Heart left ventricle (tissue), 16 donors: ENCODE measurements around the gene SIGLEC8. TPM values are rescaled to one million over a fixed set of nuclear protein-coding genes. Genes with fewer than 3 reads are reported as not detected.
"Not testable (repeated sequence)": the region's sequence is repeated elsewhere in the genome, so short reads cannot be mapped to it uniquely, and the experiment has no call there.

Source experiments
- ATAC-seq, 4 donors: fragments of 200-7000 bp; cut with Tn5 transposase; one replicate each; pipeline ENCODE4 v1.9.1; 2020 to 2022; ENCODE audit warnings: moderate library complexity in 4 of 4, mild to moderate bottlenecking in 3 of 4, moderate number of reproducible peaks in 1 of 4
- DNase-seq, 5 donors: peaks; one replicate each; pipeline ENCODE4 v3.0.0-alpha.2; 2020
- H3K27ac ChIP-seq, 12 donors: fragments of 200-600 bp; sonication (generic) in 4 of 12; one replicate each; pipeline versions ENCODE4 v1.5.0 to v1.8.0; 2016 to 2022; ENCODE audit warnings: mild to moderate bottlenecking in 2 of 12
- H3K27me3 ChIP-seq, 9 donors: fragments of 200-600 bp; sonication (generic) in 2 of 9; one replicate each; pipeline versions ENCODE4 v1.5.1 to v1.8.0; 2016 to 2022; ENCODE audit warnings: mild to moderate bottlenecking in 3 of 9
- H3K36me3 ChIP-seq, 9 donors: fragments of 200-600 bp; sonication (generic) in 2 of 9; one replicate each; pipeline versions ENCODE4 v1.5.0 to v1.8.0; 2018 to 2022; ENCODE audit warnings: mild to moderate bottlenecking in 2 of 9
- H3K4me1 ChIP-seq, 12 donors: fragments of 200-600 bp; sonication (generic) in 4 of 12; one replicate each; pipeline versions ENCODE4 v1.5.0 to v1.8.0; 2016 to 2022; ENCODE audit warnings: mild to moderate bottlenecking in 3 of 12
- H3K4me3 ChIP-seq, 12 donors: fragments of 200-600 bp; sonication (generic) in 4 of 12; one replicate each; pipeline versions ENCODE4 v1.5.0 to v1.8.0; 2017 to 2022; ENCODE audit warnings: mild to moderate bottlenecking in 9 of 12, moderate library complexity in 4 of 12
- H3K9me3 ChIP-seq, 12 donors: fragments of 200-600 bp; sonication (generic) in 4 of 12; one replicate each; pipeline versions ENCODE4 v1.5.0 to v1.8.0; 2016 to 2022; ENCODE audit warnings: mild to moderate bottlenecking in 1 of 12
- CTCF ChIP-seq, 12 donors: fragments of 200-600 bp; sonication (generic) in 4 of 12; IDR thresholded peaks; one replicate each; pipeline versions ENCODE4 v1.5.0 to v1.8.0; 2018 to 2022; ENCODE audit warnings: antibody characterized with exemption in 12 of 12, mild to moderate bottlenecking in 5 of 12
- POLR2A ChIP-seq, 2 donors: fragments of 450-650 bp; IDR thresholded peaks; one replicate each; pipeline ENCODE4 v1.6.1; 2017; ENCODE audit warnings: antibody characterized with exemption in 2 of 2, mild to moderate bottlenecking in 2 of 2, moderate library complexity in 2 of 2
- WGBS, 4 donors: extraction: QIAGEN DNeasy Blood & Tissue Kit in 2 of 4; methylation state at CpG; one replicate each; pipeline versions ENCODE4 v1.1.5 to v1.1.7; 2013 to 2018; 5-methylcytosine and 5-hydroxymethylcytosine counted together
- intact Hi-C, 10 donors: fragments of 100-400 bp; cut with DNase I; formaldehyde crosslinking; loops; one replicate each; pipeline versions ENCODE4 v1.11.1 to v1.14.2; 2022
- polyA plus RNA-seq, 2 donors: library from polyadenylated mRNA; stranded (reverse); fragments of 200-250 nt; gene quantifications; one replicate each; pipeline ENCODE4 v1.2.3, GENCODE V29; 2013
- total RNA-seq, 9 donors: library from RNA; depleted of rRNA in 2 of 9; stranded (reverse); fragments of >200 nt in 2 of 9; fragmentation: NEBNext Ultra II Directional in 3 of 9; extraction: Animal tissue kit (Norgen Biotek cat#: 25700) in 3 of 9; gene quantifications; one replicate each; pipeline versions ENCODE4 v1.1.0 to v1.2.4, GENCODE V29; 2016 to 2023
- donor health status: ischemic (EF 13 %, LVEDD 7.1; RV severe dilation, severe dysfunction).
- donor health status: healthy with polysubstance abuse.
- donor health status: DM: no; HTN: yes; CAD: no.
- donor health status: DM: no; HTN: no; CAD: no.
- donor health status: ischemic (EF 25% LVEDD 6.9; RV normal size, moderate dysfunction).
- donor health status: ischemic (EF 25% LVEDD 5.7; RV mildly dilated, moderate dysfunction).
- donor health status: healthy.
- donor health status: DM: yes; HTN: yes; CAD: no.
- donor health status: ischemic (EF 35%, LVEDD 5.7; RV mildly dilated, moderate dysfunction).
- donor health status: nonischemic (EF 11% LVEDD 7.7; RV severe dilation, severe dysfunction).
- donor health status: DM: yes; HTN: yes; CAD: no.
- donor health status: PGD.
- donor health status: ischemic (EF 29% LVEDD 5.4; RV normal size, mild dysfunction).
- donor health status: nonischemic (EF 23%, LVEDD 6.1; RV moderate dilation, normal function).

Gene SIGLEC8
- total and polyA plus RNA-seq, 11 donors, result 0.12 to 0.48 TPM; not detected in 9

- ATAC-seq (no peak), DNase-seq (no peak)
- Histone ChIP-seq H3K27ac (no peak overlapping the region), H3K36me3 (no peaks in the 10 kb centered on the region), H3K4me3 (peak overlapping the region in 1 of 12 donors; percentile 16), H3K27me3 (peaks cover 0 to 17% (median 10%) of the 10 kb centered on the region in 9 donors), H3K4me1 (peaks cover 0 to 25% (median 0%) of the 10 kb centered on the region in 12 donors), H3K9me3 (no peaks in the 10 kb centered on the region)
- 11 to 19% (median 15%) methylated on average over 22 to 39 of the region's 39 CpGs for WGBS, 4 donors
- no peak for TF ChIP-seq CTCF (IDR thresholded peaks at IDR 0.05)
- TF ChIP-seq POLR2A (IDR thresholded peaks at IDR 0.05), result no peak
- intact Hi-C loops, result no loop called here
Observed at GRCh38 chr19:51421229-51422052, 36.8 kb downstream of the SIGLEC8 start.

- WGBS, 4 donors, result 83 to 90% (median 86%) methylated on average over 11 of the region's 11 CpGs
- DNase-seq, ATAC-seq, intact Hi-C loops, H3K27ac ChIP-seq, H3K4me3 ChIP-seq, H3K9me3 ChIP-seq, H3K36me3 ChIP-seq: not testable (repeated sequence)
- H3K27me3 ChIP-seq, result peaks cover 0 to 20% (median 10%) of the 10 kb centered on the region in 9 donors
- peaks cover 0 to 25% (median 0%) of the 10 kb centered on the region in 12 donors for H3K4me1 ChIP-seq
Observed at GRCh38 chr19:51420511-51420910, 37.7 kb downstream of the SIGLEC8 start.

GRCh38 chr19:51418707-51419106 lies 39.5 kb downstream of the SIGLEC8 start:
- 83 to 89% (median 86%) methylated on average over 2 of the region's 2 CpGs for WGBS, 4 donors
- peaks cover 0 to 24% (median 10%) of the 10 kb centered on the region in 9 donors for H3K27me3 ChIP-seq
- no peak for TF ChIP-seq CTCF (IDR thresholded peaks at IDR 0.05)
- TF ChIP-seq POLR2A (IDR thresholded peaks at IDR 0.05), result no peak

GRCh38 chr19:51417810-51418157 lies 40.5 kb downstream of the SIGLEC8 start:
- ATAC-seq (no peak), DNase-seq (no peak)
- Histone ChIP-seq H3K9me3 (no peaks in the 10 kb centered on the region), H3K27ac (peak overlapping the region in 2 of 12 donors; percentile 0 to 73), H3K36me3 (no peaks in the 10 kb centered on the region), H3K27me3 (peaks cover 0 to 24% (median 10%) of the 10 kb centered on the region in 9 donors), H3K4me1 (peaks cover 0 to 25% (median 0%) of the 10 kb centered on the region in 12 donors), H3K4me3 (no peak overlapping the region)
- intact Hi-C loops, result no loop called here
- TF ChIP-seq CTCF (IDR thresholded peaks at IDR 0.05) (no peak), POLR2A (IDR thresholded peaks at IDR 0.05) (no peak)
- WGBS, 4 donors, result 61 to 69% (median 67%) methylated on average over 3 of the region's 3 CpGs

More at GRCh38 chr19:51418707-51419106, 39.5 kb downstream of the SIGLEC8 start:
- ATAC-seq (no peak), DNase-seq (no peak)
- intact Hi-C loops, result no loop called here
- Histone ChIP-seq H3K27ac (no peak overlapping the region), H3K36me3 (no peaks in the 10 kb centered on the region), H3K9me3 (no peaks in the 10 kb centered on the region), H3K4me1 (peaks cover 0 to 25% (median 0%) of the 10 kb centered on the region in 12 donors), H3K4me3 (no peak overlapping the region)
